Endothelial cell of umbilical vein (primary cell): Measurements from ENCODE around the gene ZFYVE28. TPM values are rescaled to one million over a fixed set of nuclear protein-coding genes. Genes with fewer than 3 reads are reported as not detected.

Experiments
- BruUV-seq: library from RNA; stranded (reverse); fragments of 400-500 nt; replicated peaks from 2 replicates; lab custom pipeline; 2021; lab: Mats Ljungman, UMichigan
- CTCF ChIA-PET: fragments of 300-600, 350-600 bp; sonication (Branson Sonifier 250); formaldehyde crosslinking; loops from one replicate; lab custom pipeline; 2021; ENCODE audit warnings: antibody characterized with exemption, inconsistent platforms; lab: Charles Lee
- POLR2A ChIA-PET: fragments of 300-600, 350-600 bp; sonication (Branson Sonifier 250); formaldehyde crosslinking; loops from one replicate; lab custom pipeline; 2021; ENCODE audit warnings: antibody characterized with exemption, inconsistent platforms; lab: Charles Lee
- DNase-seq: peaks from one replicate; pipeline ENCODE4 v3.0.0-alpha.2; 2011; ENCODE audit warnings: low read depth, low spot score
- FAIRE-seq: peaks from 2 replicates; lab custom pipeline; 2011; peaks lifted over from hg19 to GRCh38; lab: Jason Lieb, UNC
- H2AFZ ChIP-seq: 2 replicates; pipeline ENCODE4 v1.6.0; 2012; ENCODE audit warnings: low read depth, low read length, control low read depth, inconsistent platforms
- H3K27ac ChIP-seq: 2 replicates; pipeline ENCODE4 v1.5.1; 2011; ENCODE audit warnings: low read depth, mild to moderate bottlenecking, control low read depth, low read length, moderate library complexity; ENCODE audit not compliant: insufficient read depth
- H3K27me3 ChIP-seq, 2 experiments: 2 replicates each; pipeline versions ENCODE4 v1.6.0 to v1.6.1; 2011; ENCODE audit warnings: low read length in 2 of 2, mixed read lengths in 1 of 2; ENCODE audit not compliant: control insufficient read depth in 2 of 2, insufficient read depth in 2 of 2
- H3K36me3 ChIP-seq, 2 experiments: 2 replicates in 1 of 2; 3 replicates in 1 of 2; pipeline ENCODE4 v1.5.1; 2011; ENCODE audit warnings: low read length in 2 of 2, mild to moderate bottlenecking in 1 of 2, moderate library complexity in 1 of 2; ENCODE audit not compliant: control insufficient read depth in 2 of 2, insufficient read depth in 2 of 2; ENCODE audit errors: extremely low read depth in 1 of 2
- H3K4me1 ChIP-seq: 3 replicates; pipeline ENCODE4 v1.5.1; 2011; ENCODE audit warnings: mild to moderate bottlenecking, low read length; ENCODE audit not compliant: control insufficient read depth, insufficient read depth; ENCODE audit errors: extremely low read depth
- H3K4me2 ChIP-seq: 2 replicates; pipeline ENCODE4 v1.6.1; 2011; ENCODE audit warnings: low read length, control low read depth, mixed read lengths; ENCODE audit not compliant: insufficient read depth
- H3K4me3 ChIP-seq, 3 experiments: fragments of 200-600 bp in 1 of 3; sonication (generic), shearing (Covaris generic) in 1 of 3; replicated peaks in 1 of 3; 2 replicates each; pipeline ENCODE4 v1.5.1; 2011 to 2016; ENCODE audit warnings: control low read depth in 3 of 3, low read length in 3 of 3, mild to moderate bottlenecking in 2 of 3, inconsistent platforms in 1 of 3, low read depth in 1 of 3, moderate library complexity in 1 of 3; ENCODE audit not compliant: insufficient read depth in 1 of 3
- H3K79me2 ChIP-seq: 2 replicates; pipeline ENCODE4 v1.6.0; 2012; ENCODE audit warnings: low read length, inconsistent platforms; ENCODE audit not compliant: control insufficient read depth, insufficient read depth
- H3K9ac ChIP-seq: replicated peaks from 2 replicates; pipeline ENCODE3; 2011; ENCODE audit warnings: low read length, control low read depth; ENCODE audit not compliant: insufficient read depth; ENCODE audit errors: extremely low read depth
- H3K9me1 ChIP-seq: replicated peaks from 3 replicates; pipeline ENCODE4 v1.6.0; 2011; ENCODE audit warnings: mild to moderate bottlenecking, low read length; ENCODE audit not compliant: control insufficient read depth, insufficient read depth; ENCODE audit errors: extremely low read depth
- H3K9me3 ChIP-seq: replicated peaks from 2 replicates; pipeline ENCODE4 v1.5.1; 2012; ENCODE audit warnings: low read length, inconsistent platforms; ENCODE audit not compliant: control insufficient read depth, insufficient read depth
- H4K20me1 ChIP-seq: replicated peaks from 2 replicates; pipeline ENCODE3; 2011; ENCODE audit warnings: mild to moderate bottlenecking, low read length; ENCODE audit not compliant: control insufficient read depth, insufficient read depth; ENCODE audit errors: extremely low read depth
- EZH2 ChIP-seq: IDR thresholded peaks from 2 replicates; pipeline ENCODE4 v1.6.1; 2012; ENCODE audit warnings: borderline replicate concordance, low read depth, mild to moderate bottlenecking, moderate library complexity, low read length, inconsistent platforms; ENCODE audit not compliant: severe bottlenecking
- FOS ChIP-seq: IDR thresholded peaks from 2 replicates; pipeline ENCODE4 v1.6.1; 2011; ENCODE audit warnings: mild to moderate bottlenecking, low read length, moderate library complexity, borderline replicate concordance; ENCODE audit not compliant: insufficient read depth
- GATA2 ChIP-seq: IDR thresholded peaks from 2 replicates; pipeline ENCODE4 v1.7.0; 2011; ENCODE audit warnings: low read depth, mild to moderate bottlenecking, moderate library complexity, mixed read lengths, low read length; ENCODE audit not compliant: insufficient read length, insufficient read depth
- JUN ChIP-seq: IDR thresholded peaks from 2 replicates; pipeline ENCODE4 v1.6.1; 2011; ENCODE audit warnings: borderline replicate concordance, low read depth; ENCODE audit not compliant: insufficient read length, insufficient read depth
- POLR2A ChIP-seq: IDR thresholded peaks from 2 replicates; pipeline ENCODE4 v1.6.1; 2012; ENCODE audit warnings: low read depth, mild to moderate bottlenecking, control low read depth, low read length
- dilution Hi-C: fragments of 300-500 bp; cut with MboI; formaldehyde crosslinking; loops from one replicate; pipeline ENCODE4 v1.15.0; 2019; ENCODE audit warnings: low sequenced_read_pairs; ENCODE audit not compliant: extremely low pct_ligation_motif_present
- intact Hi-C: fragments of 100-400 bp; cut with micrococcal nuclease; formaldehyde crosslinking; loops from one replicate; pipeline ENCODE4 v1.10.0; 2022
- polyA plus RNA-seq, 4 experiments: library from polyadenylated mRNA; depleted of rRNA in 3 of 4; stranded (reverse) in 3 of 4; unstranded in 1 of 4; fragments of >200 nt; gene quantifications; 2 replicates each; pipeline versions ENCODE4 v1.2.1 to v1.2.3, GENCODE V29; 2011 to 2012; ENCODE audit warnings: missing spikeins in 1 of 4
- total RNA-seq: library from RNA; stranded (reverse); gene quantifications from 2 replicates; pipeline ENCODE4 v1.2.3, GENCODE V29; 2021
- TF ChIP-seq, protein P1 (sequence below), 2 donors: IDR thresholded peaks; 1 replicate in 1 of 2; 2 replicates in 1 of 2; pipeline ENCODE4 v1.5.1; 2011; ENCODE audit warnings: low read length in 2 of 2, mild to moderate bottlenecking in 2 of 2, moderate library complexity in 2 of 2, control low read depth in 1 of 2, inconsistent platforms in 1 of 2, low read depth in 1 of 2; ENCODE audit not compliant: insufficient read depth in 1 of 2; ENCODE audit errors: extremely low read depth in 1 of 2
- TF ChIP-seq, protein P2 (sequence below): IDR thresholded peaks from 2 replicates; pipeline ENCODE4 v1.6.1; 2011; ENCODE audit not compliant: insufficient read depth, insufficient read length

ZFYVE28 gene
- total and polyA plus RNA-seq, 2 donors (not counting 3 experiments of a cell fraction or from before 2014, with no cell fraction given): 5.8 to 7.1 TPM

GRCh38 chr4:2266821-2267220 lies 151.6 kb downstream of the ZFYVE28 start:
- Histone ChIP-seq H3K27ac (no peak overlapping the region), H3K4me1 (peaks cover 5% of the 10 kb centered on the region), H3K36me3 (no peaks in the 10 kb centered on the region), H4K20me1 (no peaks in the 10 kb centered on the region), H3K9me3 (no peaks in the 10 kb centered on the region), H3K9ac (no peak overlapping the region), H3K27me3 (no peaks in the 10 kb centered on the region), H3K4me2 (no peak overlapping the region), H3K4me3 (no peak overlapping the region), H2AFZ (no peak overlapping the region), H3K9me1 (no peaks in the 10 kb centered on the region), H3K79me2 (no peaks in the 10 kb centered on the region)
- no peak for FAIRE-seq
- ChIA-PET CTCF (no interaction called here), POLR2A (no interaction called here)
- dilution Hi-C loops (no loop called here), intact Hi-C loops (no loop called here)
- no peak for DNase-seq
- BruUV-seq: no TSS peak
- TF ChIP-seq EZH2 (no peak), FOS (no peak), POLR2A (no peak), JUN (no peak), GATA2 (no peak)
- TF ChIP-seq, protein P1, sequence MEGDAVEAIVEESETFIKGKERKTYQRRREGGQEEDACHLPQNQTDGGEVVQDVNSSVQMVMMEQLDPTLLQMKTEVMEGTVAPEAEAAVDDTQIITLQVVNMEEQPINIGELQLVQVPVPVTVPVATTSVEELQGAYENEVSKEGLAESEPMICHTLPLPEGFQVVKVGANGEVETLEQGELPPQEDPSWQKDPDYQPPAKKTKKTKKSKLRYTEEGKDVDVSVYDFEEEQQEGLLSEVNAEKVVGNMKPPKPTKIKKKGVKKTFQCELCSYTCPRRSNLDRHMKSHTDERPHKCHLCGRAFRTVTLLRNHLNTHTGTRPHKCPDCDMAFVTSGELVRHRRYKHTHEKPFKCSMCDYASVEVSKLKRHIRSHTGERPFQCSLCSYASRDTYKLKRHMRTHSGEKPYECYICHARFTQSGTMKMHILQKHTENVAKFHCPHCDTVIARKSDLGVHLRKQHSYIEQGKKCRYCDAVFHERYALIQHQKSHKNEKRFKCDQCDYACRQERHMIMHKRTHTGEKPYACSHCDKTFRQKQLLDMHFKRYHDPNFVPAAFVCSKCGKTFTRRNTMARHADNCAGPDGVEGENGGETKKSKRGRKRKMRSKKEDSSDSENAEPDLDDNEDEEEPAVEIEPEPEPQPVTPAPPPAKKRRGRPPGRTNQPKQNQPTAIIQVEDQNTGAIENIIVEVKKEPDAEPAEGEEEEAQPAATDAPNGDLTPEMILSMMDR (IDR thresholded peaks at IDR 0.05; ENCODE audit: extremely low read depth in 1 of 2, insufficient read depth in 1 of 2, low read depth in 1 of 2, low read length in 2 of 2): no peak
- TF ChIP-seq, protein P2, sequence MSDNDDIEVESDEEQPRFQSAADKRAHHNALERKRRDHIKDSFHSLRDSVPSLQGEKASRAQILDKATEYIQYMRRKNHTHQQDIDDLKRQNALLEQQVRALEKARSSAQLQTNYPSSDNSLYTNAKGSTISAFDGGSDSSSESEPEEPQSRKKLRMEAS: no peak
